Esophagus muscularis mucosa (tissue), 4 donors: ENCODE results near the gene DPYSL3. TPM values are rescaled to one million over a fixed set of nuclear protein-coding genes. Genes with fewer than 3 reads are reported as not detected.
A peak's percentile ranks its signal among the peaks of the same experiment; 100 is the strongest.

Experiments
- DNase-seq: peaks from one replicate; pipeline ENCODE4 v3.0.0-alpha.2; 2017; ENCODE audit errors: extremely low spot score
- H3K27ac ChIP-seq, 4 donors: fragments of 200-600 bp; sonication (generic); replicated peaks in 1 of 4; 1 replicate in 3 of 4; 2 replicates in 1 of 4; pipeline ENCODE4 v1.5.1; 2016 to 2019; ENCODE audit warnings: mild to moderate bottlenecking in 1 of 4
- H3K27me3 ChIP-seq, 4 donors: fragments of 200-600 bp; sonication (generic); one replicate each; pipeline versions ENCODE4 v1.5.1 to v1.6.0; 2016 to 2019
- H3K36me3 ChIP-seq, 4 donors: fragments of 200-600 bp; sonication (generic); one replicate each; pipeline ENCODE4 v1.5.1; 2016 to 2019
- H3K4me1 ChIP-seq, 4 donors: fragments of 200-600 bp; sonication (generic); one replicate each; pipeline ENCODE4 v1.5.1; 2016 to 2019
- H3K4me3 ChIP-seq, 4 donors: fragments of 200-600 bp; sonication (generic); 1 replicate in 2 of 4; 2 replicates in 2 of 4; pipeline ENCODE4 v1.5.1; 2016 to 2019; ENCODE audit warnings: mild to moderate bottlenecking in 4 of 4, moderate library complexity in 1 of 4
- H3K9me3 ChIP-seq, 4 donors: fragments of 200-600 bp; sonication (generic); 1 replicate in 3 of 4; 2 replicates in 1 of 4; pipeline ENCODE4 v1.5.1; 2016 to 2019
- CTCF ChIP-seq, 3 experiments: fragments of 200-600 bp in 2 of 3; fragments of 450-650 bp in 1 of 3; sonication (generic) in 2 of 3; IDR thresholded peaks; one replicate each; pipeline ENCODE4 v1.5.1; 2017 to 2019; ENCODE audit warnings: antibody characterized with exemption in 3 of 3, mild to moderate bottlenecking in 2 of 3, moderate library complexity in 1 of 3
- EP300 ChIP-seq: sonication (generic); formaldehyde crosslinking; IDR thresholded peaks from one replicate; pipeline ENCODE4 v1.6.1; 2017; ENCODE audit warnings: antibody characterized with exemption
- POLR2A ChIP-seq: fragments of 450-650 bp; IDR thresholded peaks from one replicate; pipeline ENCODE4 v1.6.1; 2017; ENCODE audit warnings: antibody characterized with exemption, moderate library complexity, mild to moderate bottlenecking, low read depth
- POLR2AphosphoS5 ChIP-seq, 2 donors: sonication (generic); formaldehyde crosslinking; IDR thresholded peaks; one replicate each; pipeline ENCODE4 v1.6.1; 2017; ENCODE audit warnings: antibody characterized with exemption in 2 of 2
- WGBS: methylation state at CpG from one replicate; pipeline ENCODE4 v1.1.5; 2018; 5-methylcytosine and 5-hydroxymethylcytosine counted together
- intact Hi-C: fragments of 100-400 bp; cut with DNase I; formaldehyde crosslinking; loops from one replicate; pipeline ENCODE4 v1.15.1; 2023
- total RNA-seq, 4 donors: library from RNA; depleted of rRNA; stranded (reverse); fragments of >200 nt; gene quantifications; one replicate each; pipeline versions ENCODE4 v1.1.0 to v1.2.1, GENCODE V29; 2016

Gene DPYSL3
- total RNA-seq, 4 donors from 2014 or later = 295 to 449 (median 378) TPM

DNA sequence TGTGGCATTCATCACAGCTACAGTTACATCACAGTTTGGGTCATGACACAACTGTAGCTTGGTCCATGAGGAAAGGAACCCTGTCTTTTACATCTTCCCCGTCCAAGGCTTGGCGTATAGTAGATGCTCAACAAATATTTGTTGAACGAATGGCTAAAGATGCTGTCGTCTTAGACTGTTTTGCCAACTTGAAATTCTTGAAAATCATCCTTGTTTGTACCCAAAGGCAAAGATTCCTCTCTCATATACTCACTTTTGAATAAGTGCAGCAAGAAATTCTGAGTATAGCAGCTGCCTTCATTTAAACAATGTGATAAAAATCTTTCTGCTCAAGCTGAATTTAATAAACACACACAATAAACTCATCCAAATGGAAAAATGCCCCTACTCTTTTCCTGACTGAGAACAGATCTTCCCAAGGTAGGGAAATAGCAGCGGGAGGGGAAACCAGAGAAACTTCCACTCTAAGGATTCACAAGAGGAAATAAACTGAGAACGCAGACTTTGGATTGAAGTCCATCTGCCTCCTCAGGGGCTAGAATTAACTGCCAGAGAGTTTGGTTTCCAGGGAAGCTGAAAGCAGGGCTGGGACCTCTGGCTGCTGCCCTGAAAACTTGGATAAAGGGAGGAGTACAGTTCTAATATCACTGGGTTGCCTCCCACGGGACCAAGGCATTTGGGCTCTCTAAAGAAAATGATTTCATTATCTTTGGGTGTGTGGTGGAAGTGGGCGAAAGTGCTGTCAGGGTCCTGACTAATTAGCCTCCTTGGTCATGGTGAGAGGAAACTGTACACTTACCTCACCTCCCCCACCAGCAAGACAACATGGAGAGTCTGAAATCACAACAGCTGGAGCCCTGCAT, 99.1 kb downstream of the DPYSL3 start:
- no peak overlapping the region for H3K4me3 ChIP-seq
- H3K27ac ChIP-seq = peak overlapping the region; percentile 85 to 96 (median 92)
- H3K36me3 ChIP-seq = peaks cover 17 to 81% (median 32%) of the 10 kb centered on the region in 4 donors
- H3K9me3 ChIP-seq = no peaks in the 10 kb centered on the region
- H3K27me3 ChIP-seq = no peaks in the 10 kb centered on the region
- 46% methylated on average over 8 of the region's 8 CpGs for WGBS
- DNase-seq = no peak
- TF ChIP-seq CTCF (IDR thresholded peaks at IDR 0.05) = no peak
- peak; percentile 30 to 37 for TF ChIP-seq POLR2AphosphoS5 (IDR thresholded peaks at IDR 0.05)
- intact Hi-C loops = no loop called here
- peaks cover 30 to 100% (median 99%) of the 10 kb centered on the region in 4 donors for H3K4me1 ChIP-seq

DNA sequence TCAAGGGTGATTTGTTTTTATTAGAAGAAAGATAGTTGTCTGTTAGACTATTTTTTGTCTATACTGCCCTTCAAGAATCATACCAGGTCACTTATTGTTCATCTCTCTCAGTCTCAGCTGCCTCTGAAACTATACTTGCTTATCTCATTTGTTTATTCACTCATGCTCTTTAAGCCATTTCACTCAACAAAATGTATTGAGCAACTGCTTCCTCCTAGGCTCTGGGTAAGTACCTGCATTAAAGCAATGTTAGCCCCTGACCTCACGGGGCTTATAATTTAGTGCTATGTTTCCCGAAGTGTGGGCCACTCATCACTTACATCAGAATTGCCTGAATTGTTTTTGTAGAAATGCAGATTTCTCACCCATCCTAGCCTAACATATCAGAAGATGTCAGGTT, 100.9 kb downstream of the DPYSL3 start:
- Histone ChIP-seq H3K27me3 (no peaks in the 10 kb centered on the region), H3K4me3 (no peak overlapping the region), H3K27ac (peak overlapping the region; percentile 85 to 96 (median 92)), H3K36me3 (peaks cover 18 to 70% (median 28%) of the 10 kb centered on the region in 4 donors), H3K9me3 (no peaks in the 10 kb centered on the region), H3K4me1 (peaks cover 46 to 100% (median 99%) of the 10 kb centered on the region in 4 donors)
- no peak for DNase-seq
- intact Hi-C loops = no loop called here
- no peak for TF ChIP-seq CTCF (IDR thresholded peaks at IDR 0.05)
- TF ChIP-seq POLR2A = no peak
- TF ChIP-seq POLR2AphosphoS5 (IDR thresholded peaks at IDR 0.05) = no peak
- no peak for TF ChIP-seq EP300
- WGBS = 96% methylated on average over 2 of the region's 2 CpGs

DNA sequence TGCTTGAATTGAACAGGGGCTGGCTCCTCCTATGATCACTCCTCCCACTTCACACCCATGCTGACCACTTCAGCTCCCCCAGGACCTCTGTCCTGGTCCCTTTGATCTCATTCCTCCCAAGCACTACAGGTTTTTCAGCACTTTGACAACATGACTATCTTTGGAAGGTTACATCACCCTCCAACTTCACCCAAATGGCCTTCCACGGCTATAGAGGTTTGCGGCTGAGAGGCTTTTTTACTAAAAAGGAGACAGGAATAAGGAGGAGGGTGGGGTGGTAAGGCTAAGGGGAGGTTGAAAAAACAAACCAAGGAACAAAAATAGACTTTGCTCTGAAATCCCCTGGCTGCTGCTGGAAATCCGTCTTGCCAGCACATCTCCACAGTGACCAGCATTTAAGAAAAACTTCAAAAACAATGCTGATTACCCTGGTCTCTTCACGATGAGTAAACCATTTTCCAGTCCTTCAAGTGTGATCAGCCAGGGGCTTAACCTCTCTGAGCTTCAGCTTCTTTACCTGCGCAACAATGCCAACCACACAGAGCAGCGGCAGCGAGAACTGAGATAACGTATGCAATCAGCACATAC, 102.7 kb downstream of the DPYSL3 start:
- no peak overlapping the region for H3K4me3 ChIP-seq
- H3K27me3 ChIP-seq = no peaks in the 10 kb centered on the region
- no peak for TF ChIP-seq EP300
- TF ChIP-seq POLR2AphosphoS5 (IDR thresholded peaks at IDR 0.05) = peak; percentile 49 to 53
- no peak for TF ChIP-seq POLR2A
- TF ChIP-seq CTCF (IDR thresholded peaks at IDR 0.05) = no peak
- peaks cover 53 to 98% (median 96%) of the 10 kb centered on the region in 4 donors for H3K4me1 ChIP-seq
- H3K27ac ChIP-seq = peak overlapping the region; percentile 85 to 96 (median 92)
- no peaks in the 10 kb centered on the region for H3K9me3 ChIP-seq
- H3K36me3 ChIP-seq = peaks cover 14 to 52% (median 19%) of the 10 kb centered on the region in 4 donors
- intact Hi-C loops = no loop called here
- WGBS = 27% methylated on average over 8 of the region's 8 CpGs
- DNase-seq = no peak

DNA sequence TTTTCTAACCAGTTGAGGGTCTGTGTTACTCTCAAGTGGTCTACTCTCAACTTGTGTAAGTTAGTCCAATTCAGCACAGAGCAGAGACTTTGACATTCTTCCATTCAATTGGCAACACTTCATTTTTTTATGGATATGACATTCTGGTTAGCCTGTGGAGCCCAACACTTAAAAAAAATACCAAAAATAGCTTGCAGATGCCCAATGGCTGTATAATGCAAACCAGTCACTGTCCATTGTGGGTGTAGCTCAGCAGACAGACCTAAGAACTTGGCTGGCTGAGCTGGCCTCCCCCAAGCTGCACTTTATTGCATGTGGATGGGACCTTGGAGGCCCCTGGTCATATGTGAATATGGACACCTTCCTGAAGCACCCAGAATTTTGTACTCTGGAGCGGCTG, 103.2 kb downstream of the DPYSL3 start:
- intact Hi-C loops = no loop called here
- WGBS = 67% methylated on average over 1 of the region's 1 CpG
- Histone ChIP-seq H3K4me3 (no peak overlapping the region), H3K27me3 (no peaks in the 10 kb centered on the region), H3K9me3 (no peaks in the 10 kb centered on the region), H3K36me3 (peaks cover 11 to 51% (median 16%) of the 10 kb centered on the region in 4 donors), H3K4me1 (peaks cover 53 to 92% (median 91%) of the 10 kb centered on the region in 4 donors), H3K27ac (peak overlapping the region; percentile 85 to 96 (median 92))
- no peak for TF ChIP-seq CTCF (IDR thresholded peaks at IDR 0.05)
- TF ChIP-seq POLR2A = no peak
- no peak for TF ChIP-seq EP300
- no peak for TF ChIP-seq POLR2AphosphoS5 (IDR thresholded peaks at IDR 0.05)
- no peak for DNase-seq
